Muscle of leg (tissue), 11 donors: ENCODE results near the gene NCEH1. TPM values are rescaled to one million over a fixed set of nuclear protein-coding genes. Genes with fewer than 3 reads are reported as not detected.
A peak's percentile ranks its signal among the peaks of the same experiment; 100 is the strongest.
"Not testable (repeated sequence)": the region's sequence is repeated elsewhere in the genome, so short reads cannot be mapped to it uniquely, and the experiment has no call there.

Experiments used
- DNase-seq: peaks from one replicate; pipeline ENCODE4 v3.0.0; 2013
- H3K27ac ChIP-seq: one replicate; pipeline ENCODE4 v1.5.1; 2013; ENCODE audit warnings: mild to moderate bottlenecking, low read length, control low read depth
- H3K27me3 ChIP-seq: one replicate; pipeline ENCODE4 v1.6.1; 2013; ENCODE audit warnings: low read length; ENCODE audit not compliant: control insufficient read depth, insufficient read depth
- H3K36me3 ChIP-seq: one replicate; pipeline ENCODE4 v1.6.1; 2013; ENCODE audit warnings: low read length; ENCODE audit not compliant: control insufficient read depth, insufficient read depth
- H3K4me1 ChIP-seq: one replicate; pipeline ENCODE4 v1.6.1; 2013; ENCODE audit warnings: low read length; ENCODE audit not compliant: control insufficient read depth, insufficient read depth
- H3K4me3 ChIP-seq: one replicate; pipeline ENCODE4 v1.5.1; 2013; ENCODE audit warnings: low read length, control low read depth
- H3K9me3 ChIP-seq: replicated peaks from 2 replicates; pipeline ENCODE4 v1.6.1; 2013; ENCODE audit warnings: low read depth, low read length; ENCODE audit not compliant: control insufficient read depth
- WGBS: methylation state at CpG from one replicate; pipeline ENCODE4 v1.1.5; 2013; ENCODE audit warnings: missing lambda C conversion rate; ENCODE audit not compliant: insufficient coverage; 5-methylcytosine and 5-hydroxymethylcytosine counted together
- polyA plus RNA-seq, 8 donors: library from polyadenylated mRNA; unstranded; fragments of 120-200 nt; gene quantifications; one replicate each; pipeline versions ENCODE4 v1.2.1 to v1.2.3, GENCODE V29; 2013; ENCODE audit warnings: inconsistent platforms in 1 of 8, low replicate concordance in 1 of 8; ENCODE audit not compliant: insufficient read length in 8 of 8, insufficient read depth in 1 of 8
- total RNA-seq: library from RNA; stranded (reverse); fragments of 120-200 nt; gene quantifications from one replicate; pipeline ENCODE4 v1.2.4, GENCODE V29; 2013

Gene NCEH1
- total and polyA plus RNA-seq, 9 donors = 1.3 to 2.6 (median 1.8) TPM

DNA sequence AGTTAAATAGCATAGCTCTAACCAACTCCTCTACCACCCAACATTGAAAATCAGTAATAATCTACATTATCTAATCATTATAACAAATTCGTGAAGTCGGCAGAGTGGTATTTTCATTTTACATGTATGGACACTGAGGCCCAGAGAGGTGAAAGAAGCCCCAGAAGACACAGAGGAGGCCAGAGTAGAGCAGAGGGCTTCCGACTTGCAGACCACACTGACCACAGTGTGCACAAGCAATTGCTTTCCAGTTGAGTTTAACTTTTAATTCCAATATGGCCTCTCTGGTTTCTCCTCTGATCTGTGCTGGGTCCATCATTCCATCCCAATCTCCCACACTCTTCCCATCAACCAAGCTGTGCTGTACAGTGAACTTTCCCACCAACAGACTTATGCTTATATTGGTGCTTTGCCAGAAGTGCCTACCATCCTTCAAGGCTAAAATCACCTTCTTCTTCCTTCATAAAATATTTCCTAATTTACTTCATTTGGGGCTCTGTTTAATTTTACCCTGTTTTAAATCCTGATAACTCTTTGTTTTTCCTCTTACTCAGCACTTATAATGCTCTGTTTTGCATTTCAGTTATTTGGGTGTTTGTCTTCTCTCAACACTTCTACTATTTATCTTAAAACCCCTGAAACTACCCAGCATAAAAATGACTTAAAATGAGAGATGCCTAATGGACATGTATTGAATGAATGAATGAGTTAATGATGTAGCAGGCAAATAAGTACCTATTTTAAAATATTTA is 105.8 kb downstream of the NCEH1 start:
- Histone ChIP-seq H3K27me3 (no peaks in the 10 kb centered on the region), H3K36me3 (no peaks in the 10 kb centered on the region), H3K4me1 (no peaks in the 10 kb centered on the region), H3K4me3 (no peak overlapping the region), H3K9me3 (no peaks in the 10 kb centered on the region), H3K27ac (no peak overlapping the region)
- no peak for DNase-seq
- WGBS = no CpG with 5 or more reads among the region's 3 CpGs

DNA sequence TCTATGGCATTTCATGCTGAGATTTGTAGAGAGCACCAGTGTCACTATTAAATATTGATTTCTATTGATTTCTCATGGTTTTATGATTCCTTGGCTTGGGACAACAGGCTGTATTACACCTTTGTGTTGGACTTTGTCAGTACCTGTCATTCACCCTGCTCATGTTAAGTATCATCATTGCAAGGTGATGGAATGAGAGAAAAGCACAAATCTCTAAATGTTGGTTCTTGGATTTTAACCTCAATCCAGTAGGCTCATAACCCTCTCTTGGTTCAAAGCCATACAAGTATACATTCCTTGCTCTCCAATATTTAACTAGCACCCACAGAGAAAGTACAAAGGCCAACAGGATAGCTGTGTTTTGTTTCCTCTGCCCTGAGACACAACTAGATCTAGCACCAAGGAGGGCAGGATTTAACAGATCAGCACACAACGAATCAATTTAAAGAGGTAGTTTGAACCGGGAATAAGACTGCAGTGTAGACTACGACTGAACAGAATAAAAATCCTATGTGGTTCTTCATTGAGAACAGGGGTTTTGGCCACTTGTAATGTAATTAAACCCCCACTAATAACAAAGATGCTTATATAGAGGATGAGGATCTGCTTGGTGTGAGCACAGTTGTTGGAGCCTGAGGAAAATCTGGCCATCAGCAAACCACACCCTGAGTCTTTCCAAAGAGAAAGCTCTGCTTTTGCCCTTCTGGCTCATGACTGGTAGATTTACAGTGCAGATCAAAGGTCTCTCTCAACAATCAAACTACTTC is 109.6 kb downstream of the NCEH1 start:
- Histone ChIP-seq H3K9me3 (no peaks in the 10 kb centered on the region), H3K36me3 (no peaks in the 10 kb centered on the region), H3K4me3 (no peak overlapping the region), H3K4me1 (no peaks in the 10 kb centered on the region), H3K27me3 (no peaks in the 10 kb centered on the region), H3K27ac (no peak overlapping the region)
- DNase-seq = no peak
- WGBS = no CpG with 5 or more reads among the region's 3 CpGs

GRCh38 chr3:172600644-172601065 is 110.2 kb downstream of the NCEH1 start:
- no CpG with 5 or more reads among the region's 3 CpGs for WGBS
- no peaks in the 10 kb centered on the region for H3K27me3 ChIP-seq
- no peak overlapping the region for H3K4me3 ChIP-seq
- DNase-seq = no peak
- no peaks in the 10 kb centered on the region for H3K4me1 ChIP-seq
- H3K9me3 ChIP-seq = no peaks in the 10 kb centered on the region
- H3K27ac ChIP-seq = no peak overlapping the region
- no peaks in the 10 kb centered on the region for H3K36me3 ChIP-seq

DNA sequence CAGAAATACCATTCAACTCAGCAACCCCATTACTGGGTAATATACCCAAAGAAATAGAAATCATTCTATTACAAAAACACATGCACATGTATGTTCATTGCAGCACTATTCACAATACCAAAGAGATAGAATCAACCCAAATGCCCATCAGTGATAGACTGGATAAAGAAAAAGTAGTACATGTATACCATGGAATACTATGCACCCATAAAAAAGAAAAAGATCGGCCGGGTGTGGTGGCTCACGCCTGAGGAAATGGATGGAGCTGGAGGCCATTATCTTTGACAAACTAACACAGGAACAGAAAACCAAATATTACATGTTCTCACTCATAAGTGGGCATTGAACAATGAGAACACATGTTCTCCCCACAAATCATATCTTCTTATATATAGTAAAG is 112.0 kb downstream of the NCEH1 start:
- Histone ChIP-seq H3K36me3 (no peaks in the 10 kb centered on the region), H3K4me3 (no peak overlapping the region), H3K4me1 (no peaks in the 10 kb centered on the region), H3K27me3 (no peaks in the 10 kb centered on the region), H3K27ac (no peak overlapping the region), H3K9me3 (no peaks in the 10 kb centered on the region)
- WGBS = no CpG with 5 or more reads among the region's 3 CpGs
- no peak for DNase-seq

- no peak for DNase-seq
- WGBS = no CpG with 5 or more reads among the region's 2 CpGs
- no peaks in the 10 kb centered on the region for H3K36me3 ChIP-seq
- H3K4me1 ChIP-seq = no peaks in the 10 kb centered on the region
- H3K9me3 ChIP-seq = no peaks in the 10 kb centered on the region
- no peak overlapping the region for H3K27ac ChIP-seq
- H3K4me3 ChIP-seq = no peak overlapping the region
- H3K27me3 ChIP-seq = no peaks in the 10 kb centered on the region
Measured at GRCh38 chr3:172596394-172596706, 114.5 kb downstream of the NCEH1 start.

GRCh38 chr3:172595664-172596393 is 115.0 kb downstream of the NCEH1 start:
- no peaks in the 10 kb centered on the region for H3K27me3 ChIP-seq
- H3K4me1 ChIP-seq = no peaks in the 10 kb centered on the region
- peak; percentile 66 for DNase-seq
- no peak overlapping the region for H3K4me3 ChIP-seq
- no peaks in the 10 kb centered on the region for H3K36me3 ChIP-seq
- H3K27ac ChIP-seq = peak overlapping the region; percentile 61
- no peaks in the 10 kb centered on the region for H3K9me3 ChIP-seq
- no CpG with 5 or more reads among the region's 7 CpGs for WGBS

- DNase-seq, H3K36me3 ChIP-seq, H3K4me3 ChIP-seq, H3K27me3 ChIP-seq, H3K4me1 ChIP-seq, H3K9me3 ChIP-seq: not testable (repeated sequence)
- no CpG with 5 or more reads among the region's 11 CpGs for WGBS
- peak overlapping the region; percentile 61 for H3K27ac ChIP-seq
Measured at GRCh38 chr3:172594900-172595663, 115.8 kb downstream of the NCEH1 start.

DNA sequence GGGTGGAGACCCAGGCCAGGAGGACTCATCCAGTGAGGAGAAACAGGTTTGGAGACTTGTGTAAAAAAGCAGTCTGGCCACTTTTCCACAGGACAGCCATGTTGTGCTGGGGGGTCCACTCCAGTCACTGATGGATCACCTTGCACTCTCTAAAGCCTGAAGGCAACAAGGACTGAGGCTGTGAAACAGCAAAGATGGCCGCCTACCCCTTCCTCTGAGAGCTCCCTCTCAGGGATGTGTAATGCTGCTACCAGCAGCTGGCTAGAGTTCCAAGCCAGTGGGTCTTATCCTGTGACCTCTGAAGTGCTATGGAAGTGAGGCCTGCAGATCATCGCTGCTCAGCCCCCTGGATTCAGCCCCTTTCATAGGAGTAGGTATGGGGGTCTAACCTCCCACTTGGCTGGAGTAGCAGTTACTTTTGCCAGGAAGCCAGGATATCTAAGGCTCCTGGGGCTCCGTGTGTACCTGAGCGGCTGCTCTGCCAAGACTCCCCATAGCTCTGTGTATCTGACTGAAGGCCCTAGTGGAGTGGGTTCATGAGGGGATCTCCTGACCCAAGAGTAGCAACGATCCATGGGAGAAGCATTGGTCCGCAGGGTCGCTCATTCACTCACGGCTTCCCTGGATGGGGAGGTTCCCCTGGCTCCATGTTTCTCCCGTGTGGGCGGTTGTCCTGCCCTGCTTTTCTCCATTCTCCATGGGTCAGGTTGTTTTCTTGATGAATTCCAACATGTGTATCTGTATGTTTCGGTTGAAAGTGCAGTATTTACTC is 117.8 kb downstream of the NCEH1 start:
- Histone ChIP-seq H3K9me3 (no peaks in the 10 kb centered on the region), H3K4me3 (no peak overlapping the region), H3K27ac (no peak overlapping the region), H3K27me3 (no peaks in the 10 kb centered on the region), H3K36me3 (no peaks in the 10 kb centered on the region), H3K4me1 (no peaks in the 10 kb centered on the region)
- WGBS = 73% methylated on average over 2 of the region's 11 CpGs
- DNase-seq = no peak

DNA sequence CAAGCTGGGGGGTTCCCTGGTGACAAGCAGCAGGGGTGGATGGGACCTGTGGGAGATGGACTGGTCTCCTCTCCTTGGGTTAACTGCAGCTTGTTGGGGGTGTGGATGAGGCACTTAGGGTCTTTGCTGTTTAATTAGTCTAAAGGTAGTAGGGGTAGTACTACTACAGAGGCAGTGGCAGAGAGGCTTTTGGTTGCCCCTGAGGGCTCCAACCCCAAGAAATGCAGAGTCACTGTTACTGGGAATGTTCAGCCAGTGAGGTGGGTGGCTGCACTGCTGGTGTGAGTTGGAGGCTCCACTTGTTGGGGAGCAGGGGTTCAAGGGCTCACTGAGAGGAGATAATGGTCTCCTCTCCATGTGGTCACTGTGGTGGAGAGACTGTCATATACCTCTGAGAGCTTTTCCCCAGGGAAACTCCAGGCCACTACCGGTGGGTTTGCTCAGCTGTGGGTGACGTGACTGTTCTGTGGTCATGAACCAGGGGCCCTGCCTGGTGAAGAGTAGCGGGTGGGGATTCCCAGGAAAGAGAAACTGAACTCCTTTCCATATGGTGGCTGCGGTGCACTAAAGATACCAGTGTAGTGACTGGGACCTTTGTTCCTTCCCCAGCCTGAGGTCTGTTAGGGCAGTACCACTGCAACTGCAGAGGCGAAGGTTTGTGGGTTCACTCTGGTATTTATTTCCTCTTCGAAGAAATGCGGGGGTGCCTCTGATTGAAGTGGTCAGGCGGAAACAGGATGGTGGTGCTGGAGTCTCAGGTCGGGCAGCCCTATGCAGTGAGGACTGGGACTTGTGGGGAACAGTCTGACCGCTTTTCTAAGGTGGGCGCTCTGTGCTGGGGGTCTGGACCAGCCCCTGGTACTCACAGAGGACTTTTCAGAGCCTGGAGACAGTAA is 118.7 kb downstream of the NCEH1 start:
- Histone ChIP-seq H3K27me3 (no peaks in the 10 kb centered on the region), H3K4me1 (no peaks in the 10 kb centered on the region), H3K9me3 (no peaks in the 10 kb centered on the region), H3K4me3 (no peak overlapping the region), H3K27ac (no peak overlapping the region), H3K36me3 (no peaks in the 10 kb centered on the region)
- DNase-seq = no peak
- WGBS = 66% methylated on average over 5 of the region's 11 CpGs
